ENCODE data around the gene RRBP1. TPM values are rescaled to one million over a fixed set of nuclear protein-coding genes. Genes with fewer than 3 reads are reported as not detected.
A peak's percentile ranks its signal among the peaks of the same experiment; 100 is the strongest.

Gene RRBP1
- total and polyA plus RNA-seq, 2 donors from 2014 or later = 83.4 to 231 TPM

GRCh38 chr20:17611540-17612286 lies 70.3 kb downstream of the RRBP1 start:
- Histone ChIP-seq H3K36me3 (ENCODE audit: control insufficient read depth in 2 of 3, insufficient read depth in 3 of 3, low read length in 3 of 3) (peaks cover 5 to 16% (median 7%) of the 10 kb centered on the region in 3 donors), H3K9ac (ENCODE audit: low read length in 3 of 3) (no peak overlapping the region), H3K27me3 (ENCODE audit: control insufficient read depth, insufficient read depth, low read length) (no peaks in the 10 kb centered on the region), H3K4me1 (ENCODE audit: control insufficient read depth in 2 of 3, insufficient read depth in 2 of 3, low read depth in 1 of 3, low read length in 3 of 3) (peaks cover 0 to 12% (median 0%) of the 10 kb centered on the region in 3 donors), H3K4me3 (ENCODE audit: low read length in 3 of 3) (no peak overlapping the region), H3K27ac (ENCODE audit: low read depth in 2 of 2, low read length in 2 of 2) (peak overlapping the region; percentile 5 to 56), H3K9me3 (ENCODE audit: control insufficient read depth in 2 of 3, insufficient read depth in 1 of 3, low read length in 3 of 3) (no peaks in the 10 kb centered on the region)
- intact Hi-C loops (cut with DNase I) = no loop called here
- peak in 2 of 5 donors; percentile 58 to 81 for DNase-seq
- TF ChIP-seq CTCF (IDR thresholded peaks at IDR 0.05; ENCODE audit: borderline replicate concordance, extremely low read depth, insufficient read depth) = peak; percentile 44
- FAIRE-seq = no peak

GRCh38 chr20:17611290-17611539 lies 70.8 kb downstream of the RRBP1 start:
- DNase-seq = peak in 2 of 5 donors; percentile 33 to 47
- TF ChIP-seq CTCF (IDR thresholded peaks at IDR 0.05; ENCODE audit: borderline replicate concordance, extremely low read depth, insufficient read depth) = no peak
- Histone ChIP-seq H3K4me1 (ENCODE audit: control insufficient read depth in 2 of 3, insufficient read depth in 2 of 3, low read depth in 1 of 3, low read length in 3 of 3) (peaks cover 0 to 12% (median 0%) of the 10 kb centered on the region in 3 donors), H3K27me3 (ENCODE audit: control insufficient read depth, insufficient read depth, low read length) (no peaks in the 10 kb centered on the region), H3K36me3 (ENCODE audit: control insufficient read depth in 2 of 3, insufficient read depth in 3 of 3, low read length in 3 of 3) (peaks cover 5 to 16% (median 6%) of the 10 kb centered on the region in 3 donors), H3K9ac (ENCODE audit: low read length in 3 of 3) (no peak overlapping the region), H3K9me3 (ENCODE audit: control insufficient read depth in 2 of 3, insufficient read depth in 1 of 3, low read length in 3 of 3) (no peaks in the 10 kb centered on the region), H3K27ac (ENCODE audit: low read depth in 2 of 2, low read length in 2 of 2) (peak overlapping the region in 1 of 2 donors; percentile 56), H3K4me3 (ENCODE audit: low read length in 3 of 3) (no peak overlapping the region)
- no peak for FAIRE-seq
- intact Hi-C loops (cut with DNase I) = no loop called here

- Histone ChIP-seq H3K4me3 (ENCODE audit: low read length in 3 of 3) (no peak overlapping the region), H3K36me3 (ENCODE audit: control insufficient read depth in 2 of 3, insufficient read depth in 3 of 3, low read length in 3 of 3) (peaks cover 5 to 11% (median 6%) of the 10 kb centered on the region in 3 donors), H3K9ac (ENCODE audit: low read length in 3 of 3) (no peak overlapping the region), H3K4me1 (ENCODE audit: control insufficient read depth in 2 of 3, insufficient read depth in 2 of 3, low read depth in 1 of 3, low read length in 3 of 3) (peaks cover 0 to 12% (median 0%) of the 10 kb centered on the region in 3 donors), H3K9me3 (ENCODE audit: control insufficient read depth in 2 of 3, insufficient read depth in 1 of 3, low read length in 3 of 3) (no peaks in the 10 kb centered on the region), H3K27ac (ENCODE audit: low read depth in 2 of 2, low read length in 2 of 2) (no peak overlapping the region), H3K27me3 (ENCODE audit: control insufficient read depth, insufficient read depth, low read length) (no peaks in the 10 kb centered on the region)
- no peak for TF ChIP-seq CTCF (IDR thresholded peaks at IDR 0.05; ENCODE audit: borderline replicate concordance, extremely low read depth, insufficient read depth)
- peak in 3 of 5 donors; percentile 39 to 80 (median 45) for DNase-seq
- intact Hi-C loops (cut with DNase I) = no loop called here
- no peak for FAIRE-seq
Observed at GRCh38 chr20:17610566-17611289, 71.3 kb downstream of the RRBP1 start.
